IMR-90 (cell line): Measurements from ENCODE around the gene TRNAU1AP. TPM values are rescaled to one million over a fixed set of nuclear protein-coding genes. Genes with fewer than 3 reads are reported as not detected.

Source experiments
- ATAC-seq: fragments of 200-7000 bp; cut with Tn5 transposase; 2 replicates; pipeline ENCODE4 v1.9.1; 2020; ENCODE audit warnings: low read depth, mild to moderate bottlenecking, moderate library complexity
- BruUV-seq: library from RNA; stranded (reverse); fragments of 400-500 nt; replicated peaks from 2 replicates; lab custom pipeline; 2021; lab: Mats Ljungman, UMichigan
- CTCF ChIA-PET: fragments of 300-600 bp; formaldehyde crosslinking; extraction: SDS; loops from one replicate; lab custom pipeline; 2021; ENCODE audit warnings: antibody characterized with exemption; lab: Yijun Ruan, JAX
- POLR2A ChIA-PET: fragments of 300-600 bp; sonication (Branson Sonifier 250); formaldehyde crosslinking; loops from one replicate; lab custom pipeline; 2022; ENCODE audit warnings: antibody characterized with exemption; ENCODE audit not compliant: unreplicated experiment; lab: Charles Lee
- DNase-seq: peaks from one replicate; pipeline ENCODE4 v3.0.0; 2013
- H2AFZ ChIP-seq: replicated peaks from 2 replicates; pipeline ENCODE3; 2013; ENCODE audit warnings: low read length, mild to moderate bottlenecking; ENCODE audit not compliant: poor library complexity
- H2AK5ac ChIP-seq: 2 replicates; pipeline ENCODE4 v1.6.1; 2013; ENCODE audit warnings: low read depth, low read length, inconsistent platforms
- H2AK9ac ChIP-seq: replicated peaks from 2 replicates; pipeline ENCODE3; 2013; ENCODE audit warnings: mild to moderate bottlenecking, low read depth, low read length, moderate library complexity; ENCODE audit not compliant: poor library complexity
- H2BK120ac ChIP-seq: 2 replicates; pipeline ENCODE4 v1.6.1; 2013; ENCODE audit warnings: low read depth, low read length, inconsistent platforms
- H2BK15ac ChIP-seq: 3 replicates; pipeline ENCODE4 v1.6.1; 2013; ENCODE audit warnings: low read depth, low read length, inconsistent platforms
- H2BK20ac ChIP-seq: 2 replicates; pipeline ENCODE4 v1.6.1; 2013; ENCODE audit warnings: low read depth, mild to moderate bottlenecking, inconsistent platforms, low read length, moderate library complexity
- H2BK5ac ChIP-seq: 2 replicates; pipeline ENCODE4 v1.6.1; 2013; ENCODE audit warnings: mild to moderate bottlenecking, low read depth, low read length, inconsistent platforms; ENCODE audit not compliant: poor library complexity, severe bottlenecking
- H3K14ac ChIP-seq: replicated peaks from 2 replicates; pipeline ENCODE4 v1.6.1; 2013; ENCODE audit warnings: low read depth, low read length, inconsistent platforms
- H3K18ac ChIP-seq: 2 replicates; pipeline ENCODE4 v1.6.1; 2013; ENCODE audit warnings: low read depth, low read length, control low read depth
- H3K23ac ChIP-seq: 2 replicates; pipeline ENCODE4 v1.6.1; 2013; ENCODE audit warnings: low read depth, low read length, inconsistent platforms
- H3K27ac ChIP-seq: 2 replicates; pipeline ENCODE4 v1.5.1; 2013; ENCODE audit warnings: mild to moderate bottlenecking, control low read depth, low read length; ENCODE audit not compliant: insufficient read depth
- H3K27me3 ChIP-seq: 2 replicates; pipeline ENCODE4 v1.6.1; 2013; ENCODE audit warnings: low read length; ENCODE audit not compliant: control insufficient read depth, insufficient read depth
- H3K36me3 ChIP-seq: 2 replicates; pipeline ENCODE4 v1.6.1; 2013; ENCODE audit warnings: low read length, mixed read lengths; ENCODE audit not compliant: control insufficient read depth, insufficient read depth
- H3K4ac ChIP-seq: 2 replicates; pipeline ENCODE4 v1.6.1; 2013; ENCODE audit warnings: low read depth, low read length, inconsistent platforms
- H3K4me1 ChIP-seq: 2 replicates; pipeline ENCODE4 v1.6.1; 2013; ENCODE audit warnings: low read length, mixed read lengths; ENCODE audit not compliant: control insufficient read depth, insufficient read depth
- H3K4me2 ChIP-seq: 2 replicates; pipeline ENCODE4 v1.6.1; 2013; ENCODE audit warnings: low read depth, mild to moderate bottlenecking, control low read depth, low read length, moderate library complexity
- H3K4me3 ChIP-seq: 2 replicates; pipeline ENCODE4 v1.5.1; 2013; ENCODE audit warnings: low read depth, mild to moderate bottlenecking, control low read depth, low read length, moderate library complexity; ENCODE audit not compliant: insufficient read depth
- H3K56ac ChIP-seq: 2 replicates; pipeline ENCODE4 v1.6.1; 2013; ENCODE audit warnings: low read length, inconsistent platforms; ENCODE audit not compliant: insufficient read depth; ENCODE audit errors: extremely low read depth
- H3K79me1 ChIP-seq, 2 experiments: 2 replicates each; pipeline ENCODE4 v1.6.1; 2013; ENCODE audit warnings: low read length in 2 of 2, inconsistent platforms in 1 of 2, low read depth in 1 of 2
- H3K9ac ChIP-seq: 2 replicates; pipeline ENCODE4 v1.6.1; 2013; ENCODE audit warnings: low read depth, low read length, control low read depth
- H3K9me1 ChIP-seq: 2 replicates; pipeline ENCODE4 v1.6.1; 2013; ENCODE audit warnings: low read length, inconsistent platforms; ENCODE audit not compliant: insufficient read depth
- H3K9me3 ChIP-seq: 2 replicates; pipeline ENCODE4 v1.6.1; 2013; ENCODE audit warnings: low read length; ENCODE audit not compliant: control insufficient read depth, insufficient read depth
- H4K20me1 ChIP-seq: 2 replicates; pipeline ENCODE4 v1.6.1; 2013; ENCODE audit warnings: low read length, inconsistent platforms; ENCODE audit not compliant: insufficient read depth
- H4K5ac ChIP-seq: 2 replicates; pipeline ENCODE4 v1.6.1; 2013; ENCODE audit warnings: mild to moderate bottlenecking, low read depth, low read length, control low read depth
- H4K8ac ChIP-seq, 2 experiments: 2 replicates each; pipeline ENCODE4 v1.6.1; 2013; ENCODE audit warnings: low read depth in 2 of 2, low read length in 2 of 2, control low read depth in 1 of 2, inconsistent platforms in 1 of 2
- H4K91ac ChIP-seq: 2 replicates; pipeline ENCODE4 v1.6.1; 2013; ENCODE audit warnings: low read depth, low read length, inconsistent platforms; ENCODE audit not compliant: insufficient read depth
- CEBPB ChIP-seq: IDR thresholded peaks from 2 replicates; pipeline ENCODE4 v1.6.1; 2012; ENCODE audit warnings: low read depth, low read length, improper control_type of control experiment
- WGBS, 2 experiments: methylation state at CpG; one replicate each; pipeline versions ENCODE4 v1.1.5 to v1.1.7; 2013; ENCODE audit warnings: missing lambda C conversion rate in 2 of 2; ENCODE audit not compliant: insufficient read length in 1 of 2; ENCODE audit errors: extremely low coverage in 2 of 2; 5-methylcytosine and 5-hydroxymethylcytosine counted together
- dilution Hi-C: fragments of 300-500 bp; cut with HindIII; formaldehyde crosslinking; loops from one replicate; pipeline ENCODE4 v1.14.3; 2018; ENCODE audit warnings: low sequenced_read_pairs; ENCODE audit not compliant: unreplicated experiment
- in situ Hi-C: fragments of 300-500 bp; cut with MboI; formaldehyde crosslinking; loops from 3 replicates; pipeline ENCODE4 v1.14.3; 2019; ENCODE audit warnings: low sequenced_read_pairs, inconsistent platforms, mixed read lengths
- intact Hi-C: fragments of 100-400 bp; cut with micrococcal nuclease; formaldehyde crosslinking; loops from 2 replicates; pipeline ENCODE4 v1.10.0; 2022
- polyA plus RNA-seq, 3 experiments: library from polyadenylated mRNA; depleted of rRNA; stranded (reverse); fragments of >200 nt; gene quantifications; 2 replicates each; pipeline ENCODE4 v1.2.3, GENCODE V29; 2012; ENCODE audit warnings: low replicate concordance in 1 of 3
- total RNA-seq: library from RNA; depleted of rRNA; stranded (reverse); fragments of >200 nt; gene quantifications from 2 replicates; pipeline ENCODE4 v1.2.3, GENCODE V29; 2012

Gene TRNAU1AP
- total and polyA plus RNA-seq, 2 of the 4 experiments (the other 2 are of a cell fraction), result 23.3 to 23.8 TPM

DNA sequence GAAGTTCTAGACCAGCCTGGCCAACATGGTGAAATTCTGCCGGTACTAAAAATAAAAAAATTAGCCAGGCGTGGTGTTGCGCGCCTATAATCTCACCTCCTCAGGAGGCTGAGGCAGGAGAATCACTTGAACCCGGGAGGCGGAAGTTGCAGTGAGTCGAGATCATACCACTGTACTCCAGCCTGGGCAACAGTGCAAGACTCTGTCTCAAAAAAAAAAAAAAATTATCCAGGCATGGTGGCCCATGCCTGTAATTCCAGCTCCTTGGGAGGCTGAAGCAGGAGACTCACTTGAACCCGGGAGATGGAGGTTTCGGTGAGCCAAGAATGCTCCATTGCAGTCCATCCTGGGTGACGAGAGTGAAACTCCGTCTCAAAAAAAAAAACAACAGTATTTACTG is 20.7 kb downstream of the TRNAU1AP start:
- Histone ChIP-seq H3K56ac (no peak overlapping the region), H3K4me1 (no peaks in the 10 kb centered on the region), H3K14ac (no peak overlapping the region), H4K91ac (no peak overlapping the region), H2AFZ (no peak overlapping the region), H3K4me2 (no peak overlapping the region), H2AK5ac (no peak overlapping the region), H2BK20ac (no peak overlapping the region), H2BK120ac (no peak overlapping the region), H3K36me3 (peaks cover 47% of the 10 kb centered on the region), H4K5ac (no peak overlapping the region), H2BK15ac (no peak overlapping the region), H4K8ac (no peak overlapping the region), H3K27ac (no peak overlapping the region), H3K9ac (no peak overlapping the region), H2BK5ac (no peak overlapping the region), H2AK9ac (no peak overlapping the region), H3K4ac (no peak overlapping the region), H3K9me3 (no peaks in the 10 kb centered on the region), H3K18ac (no peak overlapping the region), H3K4me3 (no peak overlapping the region), H4K20me1 (peaks cover 15% of the 10 kb centered on the region), H3K79me1 (peaks cover 1 to 9% of the 10 kb centered on the region in 2 experiments; a peak in 3 of 4 replicates), H3K9me1 (0 out of 2 replicates have a peak, but pooled peaks cover 4% of the 10 kb centered on the region), H3K23ac (no peak overlapping the region), H3K27me3 (no peaks in the 10 kb centered on the region)
- no peak for DNase-seq
- ChIA-PET POLR2A (interaction anchor here (0.6 kb wide), 1 partner anchor 91 kb away, joined by 21 read pairs; no protein-coding TSS in a partner anchor), CTCF (no interaction called here)
- BruUV-seq, result no TSS peak
- in situ Hi-C loops, result no loop called here
- ATAC-seq, result no peak
- dilution Hi-C loops, result no loop called here
- intact Hi-C loops, result no loop called here
- TF ChIP-seq CEBPB, result no peak
- WGBS, 2 experiments, result no CpG with 5 or more reads among the region's 11 CpGs
